ENCODE measurements around the gene LGI1. TPM values are rescaled to one million over a fixed set of nuclear protein-coding genes. Genes with fewer than 3 reads are reported as not detected.

Gene LGI1
- total RNA-seq (2021) = 1.1 and 1.2 TPM in 2 replicates
- long read RNA-seq, partial matches to known transcripts = 0 of 3 reads
- long read RNA-seq, other reads (novel, unspliced or antisense) = 0 of 3 reads

DNA sequence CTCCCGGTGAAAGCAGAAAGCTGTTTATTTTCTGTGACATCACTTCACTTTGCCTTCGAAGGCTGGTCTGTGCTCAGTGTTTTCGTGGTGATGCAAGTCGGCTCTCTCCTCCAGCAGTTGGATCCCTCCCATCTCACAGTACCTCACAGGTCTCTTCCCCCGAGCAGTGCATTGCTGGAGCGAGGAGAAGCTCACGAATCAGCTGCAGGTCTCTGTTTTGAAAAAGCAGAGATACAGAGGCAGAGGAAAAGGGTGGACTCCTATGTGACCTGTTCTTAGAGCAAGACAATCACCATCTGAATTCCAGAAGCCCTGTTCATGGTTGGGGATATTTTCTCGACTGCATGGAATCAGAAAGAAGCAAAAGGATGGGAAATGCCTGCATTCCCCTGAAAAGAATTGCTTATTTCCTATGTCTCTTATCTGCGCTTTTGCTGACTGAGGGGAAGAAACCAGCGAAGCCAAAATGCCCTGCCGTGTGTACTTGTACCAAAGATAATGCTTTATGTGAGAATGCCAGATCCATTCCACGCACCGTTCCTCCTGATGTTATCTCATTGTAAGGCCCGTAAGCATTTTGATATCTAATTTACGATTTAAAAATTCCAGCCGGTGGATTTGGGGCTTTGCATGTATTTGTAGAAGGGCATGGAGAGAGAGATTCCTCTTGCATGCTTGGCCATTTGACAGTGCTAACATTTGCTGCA, at the start of gene LGI1:
Gene LGI1, plus strand, starts transcription at position 136 of the 707 bp plus-strand sequence. Its CDS starts 209 bp downstream, at position 345.
- H4K8ac ChIP-seq (replicated peaks; ENCODE audit: insufficient read length, low read depth, low read length) = no peak within 1 kb of the TSS

More for the DNA sequence above, at the start of gene LGI1:
- Histone ChIP-seq H2BK5ac (ENCODE audit: insufficient read length, low read length) (no peak within 1 kb of the TSS), H3K4me2 (ENCODE audit: insufficient read depth, insufficient read length, low read length) (peak within 1 kb of the TSS; percentile 6), H3K79me2 (ENCODE audit: insufficient read depth, low read length) (no peaks in the 10 kb centered on the region), H4K5ac (ENCODE audit: insufficient read length, low read depth, low read length) (no peak within 1 kb of the TSS), H3K9me3 (ENCODE audit: control insufficient read depth, low read depth, low read length) (no peaks in the 10 kb centered on the region), H2BK20ac (ENCODE audit: low read depth, low read length, poor library complexity, severe bottlenecking) (no peak within 1 kb of the TSS), H2BK15ac (ENCODE audit: low read depth, low read length) (no peak within 1 kb of the TSS), H2AFZ (ENCODE audit: low read length) (no peak within 1 kb of the TSS), H3K23me2 (ENCODE audit: insufficient read length, low read depth, low read length, poor library complexity, severe bottlenecking) (no peaks in the 10 kb centered on the region), H3K79me1 (ENCODE audit: insufficient read depth, low read depth, low read length, poor library complexity, severe bottlenecking) (no peaks in the 10 kb centered on the region), H2BK12ac (ENCODE audit: insufficient read length, low read depth, low read length) (no peak within 1 kb of the TSS), H3K27ac (ENCODE audit: insufficient read length, low read depth, low read length) (no peak within 1 kb of the TSS), H3T11ph (ENCODE audit: low read length) (no peak within 1 kb of the TSS), H3K4me1 (ENCODE audit: insufficient read depth, low read length) (peaks cover 14% of the 10 kb centered on the region; the same call in 1 of the 2 replicates), H3K18ac (ENCODE audit: insufficient read length, low read depth, low read length) (no peak within 1 kb of the TSS), H4K20me1 (ENCODE audit: control insufficient read depth, insufficient read depth, insufficient read length) (no peaks in the 10 kb centered on the region), H3K9ac (ENCODE audit: extremely low read depth, insufficient read length, low read length) (no peak within 1 kb of the TSS), H3K4ac (ENCODE audit: low read depth, low read length) (no peak within 1 kb of the TSS), H3K56ac (ENCODE audit: insufficient read length, low read depth, low read length) (no peak within 1 kb of the TSS), H3K14ac (ENCODE audit: insufficient read depth, low read length) (no peak within 1 kb of the TSS), H4K91ac (ENCODE audit: insufficient read length, low read depth, low read length) (no peak within 1 kb of the TSS), H2AK5ac (ENCODE audit: insufficient read length, low read length) (no peak within 1 kb of the TSS), H3K27me3 (ENCODE audit: insufficient read depth, low read length) (no peaks in the 10 kb centered on the region), H2BK120ac (ENCODE audit: low read depth, low read length, poor library complexity, severe bottlenecking) (no peak within 1 kb of the TSS), H3K23ac (ENCODE audit: insufficient read length, low read depth, low read length) (no peak within 1 kb of the TSS)
- Mint-ChIP-seq H3K4me1 (peaks cover 77 to 78% of the 10 kb centered on the region in 2 experiments), H3K9me3 (no peaks in the 10 kb centered on the region; a peak in 2 of 5 replicates), H3K27me3 (ENCODE audit: low read depth) (peaks cover 55% of the 10 kb centered on the region), H3K4me3 (peak within 1 kb of the TSS; percentile 34 to 49), H3K27ac (peak within 1 kb of the TSS in 2 of 3 experiments; percentile 23 to 36; a peak in 3 of 7 replicates), H3K36me3 (ENCODE audit: insufficient read depth in 1 of 3, low read depth in 3 of 3) (no peaks in the 10 kb centered on the region)
- no peak for DNase-seq
- TF ChIP-seq, protein P1, sequence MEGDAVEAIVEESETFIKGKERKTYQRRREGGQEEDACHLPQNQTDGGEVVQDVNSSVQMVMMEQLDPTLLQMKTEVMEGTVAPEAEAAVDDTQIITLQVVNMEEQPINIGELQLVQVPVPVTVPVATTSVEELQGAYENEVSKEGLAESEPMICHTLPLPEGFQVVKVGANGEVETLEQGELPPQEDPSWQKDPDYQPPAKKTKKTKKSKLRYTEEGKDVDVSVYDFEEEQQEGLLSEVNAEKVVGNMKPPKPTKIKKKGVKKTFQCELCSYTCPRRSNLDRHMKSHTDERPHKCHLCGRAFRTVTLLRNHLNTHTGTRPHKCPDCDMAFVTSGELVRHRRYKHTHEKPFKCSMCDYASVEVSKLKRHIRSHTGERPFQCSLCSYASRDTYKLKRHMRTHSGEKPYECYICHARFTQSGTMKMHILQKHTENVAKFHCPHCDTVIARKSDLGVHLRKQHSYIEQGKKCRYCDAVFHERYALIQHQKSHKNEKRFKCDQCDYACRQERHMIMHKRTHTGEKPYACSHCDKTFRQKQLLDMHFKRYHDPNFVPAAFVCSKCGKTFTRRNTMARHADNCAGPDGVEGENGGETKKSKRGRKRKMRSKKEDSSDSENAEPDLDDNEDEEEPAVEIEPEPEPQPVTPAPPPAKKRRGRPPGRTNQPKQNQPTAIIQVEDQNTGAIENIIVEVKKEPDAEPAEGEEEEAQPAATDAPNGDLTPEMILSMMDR (conservative IDR thresholded peaks at IDR 0.05) = no peak
- WGBS (ENCODE audit: extremely low coverage, insufficient read length, low lambda C conversion rate) = no CpG with 5 or more reads among the region's 16 CpGs
